ENCODE data around the gene HAUS3. TPM values are rescaled to one million over a fixed set of nuclear protein-coding genes. Genes with fewer than 3 reads are reported as not detected.

HAUS3 gene
- total and polyA plus RNA-seq, 10 of the 15 experiments (the other 5 are each of a cell fraction or from before 2014, with no cell fraction given) = 4.2 to 23.9 (median 12.3) TPM

- H3K9ac ChIP-seq (ENCODE audit: control insufficient read depth, insufficient read depth, low read length) = no peak overlapping the region
- ChIA-PET SMC1A (ENCODE audit: uncharacterized antibody, unreplicated experiment) (interaction anchor here (1.5 kb wide), 1 partner anchor 13 kb away, joined by 4 read pairs; no protein-coding TSS in a partner anchor), CTCF (interaction anchor here (0.7 to 1.4 kb wide), 2 partner anchors 216 to 392 kb away, joined by 3 read pairs; no protein-coding TSS in a partner anchor), RAD21 (ENCODE audit: unreplicated experiment) (no interaction called here), POLR2A (interaction anchor here (0.6 to 2.7 kb wide), 3 partner anchors 11 to 526 kb away, joined by 3 to 12 read pairs (median 3); no protein-coding TSS in a partner anchor)
- DNase-seq (ENCODE audit: low read depth, low spot score) (no peak), FAIRE-seq (no peak), ATAC-seq (no peak)
- no peak overlapping the region for H3K4me3 ChIP-seq
- H3K79me2 ChIP-seq (ENCODE audit: control insufficient read depth, insufficient read depth, low read length) = no peaks in the 10 kb centered on the region
- H4K20me1 ChIP-seq (ENCODE audit: control insufficient read depth, insufficient read depth) = no peaks in the 10 kb centered on the region
- intact Hi-C loops (cut with micrococcal nuclease; ENCODE audit: unreplicated experiment) (no loop called here), in situ Hi-C loops (cut with MboI) (no loop called here)
- 100% methylated on average over 2 of the region's 2 CpGs for WGBS (ENCODE audit: insufficient coverage, insufficient replicate concordance, low lambda C conversion rate, missing lambda C conversion rate)
- H2AFZ ChIP-seq (ENCODE audit: control insufficient read depth, low read depth, low read length) = no peak overlapping the region
- no peaks in the 10 kb centered on the region for H3K27me3 ChIP-seq (replicated peaks in 1 of 2; ENCODE audit: control insufficient read depth in 2 of 2, insufficient read depth in 2 of 2, low read length in 1 of 2)
- H3K4me2 ChIP-seq (ENCODE audit: control insufficient read depth, insufficient read depth) = no peak overlapping the region
- H3K27ac ChIP-seq (ENCODE audit: control insufficient read depth, insufficient read depth) = no peak overlapping the region
- no peaks in the 10 kb centered on the region for H3K36me3 ChIP-seq (ENCODE audit: control insufficient read depth in 2 of 2, insufficient read depth in 2 of 2, low read length in 1 of 2)
- H3K4me1 ChIP-seq (ENCODE audit: control insufficient read depth, insufficient read depth, low read length) = no peaks in the 10 kb centered on the region
- no TSS peak for BruUV-seq (replicated peaks)
- no peaks in the 10 kb centered on the region for H3K9me3 ChIP-seq (replicated peaks; ENCODE audit: control insufficient read depth, insufficient read depth, low read length)
- TF ChIP-seq FOXM1 (IDR thresholded peaks at IDR 0.05; ENCODE audit: low read depth, low read length) (no peak), IKZF1 (conservative IDR thresholded peaks at IDR 0.05) (no peak)
Measured at GRCh38 chr4:2226261-2226660, 15.7 kb downstream of the HAUS3 start.

GRCh38 chr4:2222838-2223237 is 19.1 kb downstream of the HAUS3 start:
- no peak overlapping the region for H2AFZ ChIP-seq (ENCODE audit: control insufficient read depth, low read depth, low read length)
- 100% methylated on average over 2 of the region's 2 CpGs for WGBS (ENCODE audit: insufficient coverage, insufficient replicate concordance, low lambda C conversion rate, missing lambda C conversion rate)
- FAIRE-seq (no peak), DNase-seq (ENCODE audit: low read depth, low spot score) (no peak), ATAC-seq (no peak)
- no peak overlapping the region for H3K4me3 ChIP-seq
- in situ Hi-C loops (cut with MboI) = no loop called here
- H3K9me3 ChIP-seq (replicated peaks; ENCODE audit: control insufficient read depth, insufficient read depth, low read length) = no peaks in the 10 kb centered on the region
- no peak overlapping the region for H3K27ac ChIP-seq (ENCODE audit: control insufficient read depth, insufficient read depth)
- H3K4me1 ChIP-seq (ENCODE audit: control insufficient read depth, insufficient read depth, low read length) = no peaks in the 10 kb centered on the region
- H3K79me2 ChIP-seq (ENCODE audit: control insufficient read depth, insufficient read depth, low read length) = no peaks in the 10 kb centered on the region
- no TSS peak for BruUV-seq (replicated peaks)
- H3K36me3 ChIP-seq (ENCODE audit: control insufficient read depth in 2 of 2, insufficient read depth in 2 of 2, low read length in 1 of 2) = no peaks in the 10 kb centered on the region
- ChIA-PET CTCF (interaction anchor here (0.7 to 1.4 kb wide), 3 partner anchors 15 to 263 kb away, joined by 3 to 5 read pairs (median 4); no protein-coding TSS in a partner anchor), POLR2A (interaction anchor here (0.6 kb wide), 1 partner anchor 16 kb away, joined by 3 read pairs; no protein-coding TSS in a partner anchor), RAD21 (ENCODE audit: unreplicated experiment) (no interaction called here), SMC1A (ENCODE audit: uncharacterized antibody, unreplicated experiment) (interaction anchor here (1.4 to 6.4 kb wide), 3 partner anchors 16 to 219 kb away, joined by 3 to 43 read pairs (median 7); no protein-coding TSS in a partner anchor)
- H3K9ac ChIP-seq (ENCODE audit: control insufficient read depth, insufficient read depth, low read length) = no peak overlapping the region
- H4K20me1 ChIP-seq (ENCODE audit: control insufficient read depth, insufficient read depth) = no peaks in the 10 kb centered on the region
- intact Hi-C loops (cut with micrococcal nuclease; ENCODE audit: unreplicated experiment) = no loop called here
- no peak overlapping the region for H3K4me2 ChIP-seq (ENCODE audit: control insufficient read depth, insufficient read depth)
- H3K27me3 ChIP-seq (replicated peaks in 1 of 2; ENCODE audit: control insufficient read depth in 2 of 2, insufficient read depth in 2 of 2, low read length in 1 of 2) = no peaks in the 10 kb centered on the region
- TF ChIP-seq KLF5 (IDR thresholded peaks at IDR 0.05; ENCODE audit: partially characterized antibody) (no peak), CBFB (IDR thresholded peaks at IDR 0.05; ENCODE audit: low read depth) (no peak), CHD2 (IDR thresholded peaks at IDR 0.05; ENCODE audit: borderline replicate concordance, low read depth, low read length) (no peak), PAX8 (IDR thresholded peaks at IDR 0.05) (no peak), BCL11A (IDR thresholded peaks at IDR 0.05; ENCODE audit: low read depth, low read length) (no peak), ESRRA (IDR thresholded peaks at IDR 0.05; ENCODE audit: low read length) (no peak), NFXL1 (IDR thresholded peaks at IDR 0.05; ENCODE audit: borderline replicate concordance) (no peak), EED (IDR thresholded peaks at IDR 0.05; ENCODE audit: low read depth) (no peak), KDM1A (IDR thresholded peaks at IDR 0.05; ENCODE audit: borderline replicate concordance) (no peak), EP300 (IDR thresholded peaks at IDR 0.05; ENCODE audit: borderline replicate concordance in 1 of 2, control insufficient read depth in 1 of 2, low read depth in 2 of 2, low read length in 2 of 2) (no peak)
- TF ChIP-seq, protein P1, sequence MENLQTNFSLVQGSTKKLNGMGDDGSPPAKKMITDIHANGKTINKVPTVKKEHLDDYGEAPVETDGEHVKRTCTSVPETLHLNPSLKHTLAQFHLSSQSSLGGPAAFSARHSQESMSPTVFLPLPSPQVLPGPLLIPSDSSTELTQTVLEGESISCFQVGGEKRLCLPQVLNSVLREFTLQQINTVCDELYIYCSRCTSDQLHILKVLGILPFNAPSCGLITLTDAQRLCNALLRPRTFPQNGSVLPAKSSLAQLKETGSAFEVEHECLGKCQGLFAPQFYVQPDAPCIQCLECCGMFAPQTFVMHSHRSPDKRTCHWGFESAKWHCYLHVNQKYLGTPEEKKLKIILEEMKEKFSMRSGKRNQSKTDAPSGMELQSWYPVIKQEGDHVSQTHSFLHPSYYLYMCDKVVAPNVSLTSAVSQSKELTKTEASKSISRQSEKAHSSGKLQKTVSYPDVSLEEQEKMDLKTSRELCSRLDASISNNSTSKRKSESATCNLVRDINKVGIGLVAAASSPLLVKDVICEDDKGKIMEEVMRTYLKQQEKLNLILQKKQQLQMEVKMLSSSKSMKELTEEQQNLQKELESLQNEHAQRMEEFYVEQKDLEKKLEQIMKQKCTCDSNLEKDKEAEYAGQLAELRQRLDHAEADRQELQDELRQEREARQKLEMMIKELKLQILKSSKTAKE (IDR thresholded peaks at IDR 0.05; ENCODE audit: low read depth, poor library complexity, severe bottlenecking) = no peak
- TF ChIP-seq, protein P2, sequence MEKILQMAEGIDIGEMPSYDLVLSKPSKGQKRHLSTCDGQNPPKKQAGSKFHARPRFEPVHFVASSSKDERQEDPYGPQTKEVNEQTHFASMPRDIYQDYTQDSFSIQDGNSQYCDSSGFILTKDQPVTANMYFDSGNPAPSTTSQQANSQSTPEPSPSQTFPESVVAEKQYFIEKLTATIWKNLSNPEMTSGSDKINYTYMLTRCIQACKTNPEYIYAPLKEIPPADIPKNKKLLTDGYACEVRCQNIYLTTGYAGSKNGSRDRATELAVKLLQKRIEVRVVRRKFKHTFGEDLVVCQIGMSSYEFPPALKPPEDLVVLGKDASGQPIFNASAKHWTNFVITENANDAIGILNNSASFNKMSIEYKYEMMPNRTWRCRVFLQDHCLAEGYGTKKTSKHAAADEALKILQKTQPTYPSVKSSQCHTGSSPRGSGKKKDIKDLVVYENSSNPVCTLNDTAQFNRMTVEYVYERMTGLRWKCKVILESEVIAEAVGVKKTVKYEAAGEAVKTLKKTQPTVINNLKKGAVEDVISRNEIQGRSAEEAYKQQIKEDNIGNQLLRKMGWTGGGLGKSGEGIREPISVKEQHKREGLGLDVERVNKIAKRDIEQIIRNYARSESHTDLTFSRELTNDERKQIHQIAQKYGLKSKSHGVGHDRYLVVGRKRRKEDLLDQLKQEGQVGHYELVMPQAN (conservative IDR thresholded peaks at IDR 0.05) = no peak

All from GM12878 (cell line).